Endothelial cell of umbilical vein (primary cell): ENCODE data around the gene PTH1R.

ENCODE experiments used
- EZH2 ChIP-seq: IDR thresholded peaks from 2 replicates; pipeline ENCODE4 v1.6.1; 2012; ENCODE audit warnings: borderline replicate concordance, low read depth, mild to moderate bottlenecking, moderate library complexity, low read length, inconsistent platforms; ENCODE audit not compliant: severe bottlenecking
- FOS ChIP-seq: IDR thresholded peaks from 2 replicates; pipeline ENCODE4 v1.6.1; 2011; ENCODE audit warnings: mild to moderate bottlenecking, low read length, moderate library complexity, borderline replicate concordance; ENCODE audit not compliant: insufficient read depth
- GATA2 ChIP-seq: IDR thresholded peaks from 2 replicates; pipeline ENCODE4 v1.7.0; 2011; ENCODE audit warnings: low read depth, mild to moderate bottlenecking, moderate library complexity, mixed read lengths, low read length; ENCODE audit not compliant: insufficient read length, insufficient read depth
- JUN ChIP-seq: IDR thresholded peaks from 2 replicates; pipeline ENCODE4 v1.6.1; 2011; ENCODE audit warnings: borderline replicate concordance, low read depth; ENCODE audit not compliant: insufficient read length, insufficient read depth
- MYC ChIP-seq: IDR thresholded peaks from one replicate; pipeline ENCODE4 v1.6.1; 2011; ENCODE audit warnings: mild to moderate bottlenecking, low read depth, low read length
- POLR2A ChIP-seq: IDR thresholded peaks from 2 replicates; pipeline ENCODE4 v1.6.1; 2012; ENCODE audit warnings: low read depth, mild to moderate bottlenecking, control low read depth, low read length
- POLR2AphosphoS5 ChIP-seq: IDR thresholded peaks from 2 replicates; pipeline ENCODE4 v1.6.1; 2012; ENCODE audit warnings: low read depth, mild to moderate bottlenecking, control low read depth, low read length, moderate library complexity; ENCODE audit not compliant: insufficient read depth
- TF ChIP-seq, protein P1 (sequence below), 2 donors: IDR thresholded peaks; 1 replicate in 1 of 2; 2 replicates in 1 of 2; pipeline ENCODE4 v1.5.1; 2011; ENCODE audit warnings: low read length in 2 of 2, mild to moderate bottlenecking in 2 of 2, moderate library complexity in 2 of 2, control low read depth in 1 of 2, inconsistent platforms in 1 of 2, low read depth in 1 of 2; ENCODE audit not compliant: insufficient read depth in 1 of 2; ENCODE audit errors: extremely low read depth in 1 of 2
- TF ChIP-seq, protein P2 (sequence below): IDR thresholded peaks from 2 replicates; pipeline ENCODE4 v1.6.1; 2011; ENCODE audit not compliant: insufficient read depth, insufficient read length

DNA sequence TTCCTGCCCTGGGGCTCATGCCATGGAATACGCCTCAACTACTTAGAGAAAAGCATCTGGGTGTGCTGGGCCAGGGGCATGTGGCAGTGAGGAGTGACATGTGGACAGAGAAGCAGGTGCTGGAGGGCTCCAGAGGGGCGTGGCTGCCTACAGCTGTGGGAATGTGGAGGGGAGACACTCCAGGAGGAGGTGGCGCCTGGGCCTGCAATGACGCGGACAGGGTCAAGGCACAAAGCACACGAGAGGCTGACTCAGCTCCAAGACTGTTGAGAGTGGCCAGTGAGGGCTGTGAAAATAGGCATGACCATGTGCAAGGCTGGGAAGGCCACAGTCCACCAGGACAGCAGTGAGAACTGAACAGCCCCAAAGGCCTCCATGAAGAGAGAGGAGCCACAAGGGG is 48.5 kb downstream of the PTH1R start:
- TF ChIP-seq, protein P1, sequence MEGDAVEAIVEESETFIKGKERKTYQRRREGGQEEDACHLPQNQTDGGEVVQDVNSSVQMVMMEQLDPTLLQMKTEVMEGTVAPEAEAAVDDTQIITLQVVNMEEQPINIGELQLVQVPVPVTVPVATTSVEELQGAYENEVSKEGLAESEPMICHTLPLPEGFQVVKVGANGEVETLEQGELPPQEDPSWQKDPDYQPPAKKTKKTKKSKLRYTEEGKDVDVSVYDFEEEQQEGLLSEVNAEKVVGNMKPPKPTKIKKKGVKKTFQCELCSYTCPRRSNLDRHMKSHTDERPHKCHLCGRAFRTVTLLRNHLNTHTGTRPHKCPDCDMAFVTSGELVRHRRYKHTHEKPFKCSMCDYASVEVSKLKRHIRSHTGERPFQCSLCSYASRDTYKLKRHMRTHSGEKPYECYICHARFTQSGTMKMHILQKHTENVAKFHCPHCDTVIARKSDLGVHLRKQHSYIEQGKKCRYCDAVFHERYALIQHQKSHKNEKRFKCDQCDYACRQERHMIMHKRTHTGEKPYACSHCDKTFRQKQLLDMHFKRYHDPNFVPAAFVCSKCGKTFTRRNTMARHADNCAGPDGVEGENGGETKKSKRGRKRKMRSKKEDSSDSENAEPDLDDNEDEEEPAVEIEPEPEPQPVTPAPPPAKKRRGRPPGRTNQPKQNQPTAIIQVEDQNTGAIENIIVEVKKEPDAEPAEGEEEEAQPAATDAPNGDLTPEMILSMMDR (IDR thresholded peaks at IDR 0.05; ENCODE audit: extremely low read depth in 1 of 2, insufficient read depth in 1 of 2, low read depth in 1 of 2, low read length in 2 of 2): no peak
- TF ChIP-seq POLR2AphosphoS5 (no peak), EZH2 (no peak), JUN (no peak), POLR2A (no peak), MYC (no peak), FOS (no peak), GATA2 (no peak)
- TF ChIP-seq, protein P2, sequence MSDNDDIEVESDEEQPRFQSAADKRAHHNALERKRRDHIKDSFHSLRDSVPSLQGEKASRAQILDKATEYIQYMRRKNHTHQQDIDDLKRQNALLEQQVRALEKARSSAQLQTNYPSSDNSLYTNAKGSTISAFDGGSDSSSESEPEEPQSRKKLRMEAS: no peak
